Nephron progenitor cell (in vitro differentiated cells): ENCODE results near the gene CADPS2.

Experiments
- DNase-seq: peaks from one replicate; pipeline ENCODE4 v3.0.0; 2021
- H3K27ac Mint-ChIP-seq: 2 replicates; pipeline ENCODE4 v1.8.0; 2021; ENCODE audit warnings: mild to moderate bottlenecking, moderate library complexity, mixed read lengths
- H3K27me3 Mint-ChIP-seq: 2 replicates; pipeline ENCODE4 v1.8.0; 2021; ENCODE audit warnings: mild to moderate bottlenecking, low read depth, mixed read lengths; ENCODE audit not compliant: poor library complexity
- H3K36me3 Mint-ChIP-seq: 2 replicates; pipeline ENCODE4 v1.8.0; 2021; ENCODE audit warnings: low read depth, mixed read lengths
- H3K4me1 Mint-ChIP-seq: 2 replicates; pipeline ENCODE4 v1.8.0; 2021; ENCODE audit warnings: mixed read lengths
- H3K4me3 Mint-ChIP-seq: 2 replicates; pipeline ENCODE4 v1.8.0; 2021; ENCODE audit warnings: mild to moderate bottlenecking, moderate library complexity, mixed read lengths
- H3K9me3 Mint-ChIP-seq: 2 replicates; pipeline ENCODE4 v1.8.0; 2021; ENCODE audit warnings: mild to moderate bottlenecking, moderate library complexity, mixed read lengths
- CTCF ChIP-seq: fragments of 200-600 bp; sonication (generic); IDR thresholded peaks from 2 replicates; pipeline ENCODE4 v1.5.0; 2021; ENCODE audit warnings: antibody characterized with exemption

Gene CADPS2

DNA sequence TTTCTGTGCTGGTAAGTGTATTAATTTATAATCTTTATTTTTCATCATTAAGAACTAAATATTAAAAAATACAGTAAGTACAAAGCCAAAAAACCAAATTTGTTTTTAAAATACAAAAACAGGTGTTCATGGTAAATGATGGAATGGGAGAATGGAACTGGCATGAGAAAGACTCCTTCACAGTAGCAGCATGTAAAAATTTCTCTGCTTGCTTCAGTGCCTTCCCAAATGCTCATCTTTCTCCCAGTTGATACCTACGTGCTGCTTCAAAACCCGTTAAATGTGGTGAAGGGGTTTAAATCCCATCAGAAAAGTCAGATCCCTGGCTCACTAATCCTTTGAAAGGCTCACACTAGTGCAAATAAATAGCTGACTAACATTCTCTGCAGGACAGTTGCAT, 191.6 kb downstream of the CADPS2 start:
- H3K4me3 Mint-ChIP-seq = no peak overlapping the region
- H3K27ac Mint-ChIP-seq = no peak overlapping the region
- H3K27me3 Mint-ChIP-seq = peaks cover 4% of the 10 kb centered on the region
- TF ChIP-seq CTCF = no peak
- no peaks in the 10 kb centered on the region for H3K4me1 Mint-ChIP-seq
- peaks cover 8% of the 10 kb centered on the region for H3K9me3 Mint-ChIP-seq
- DNase-seq = no peak
- H3K36me3 Mint-ChIP-seq = peaks cover 5% of the 10 kb centered on the region

DNA sequence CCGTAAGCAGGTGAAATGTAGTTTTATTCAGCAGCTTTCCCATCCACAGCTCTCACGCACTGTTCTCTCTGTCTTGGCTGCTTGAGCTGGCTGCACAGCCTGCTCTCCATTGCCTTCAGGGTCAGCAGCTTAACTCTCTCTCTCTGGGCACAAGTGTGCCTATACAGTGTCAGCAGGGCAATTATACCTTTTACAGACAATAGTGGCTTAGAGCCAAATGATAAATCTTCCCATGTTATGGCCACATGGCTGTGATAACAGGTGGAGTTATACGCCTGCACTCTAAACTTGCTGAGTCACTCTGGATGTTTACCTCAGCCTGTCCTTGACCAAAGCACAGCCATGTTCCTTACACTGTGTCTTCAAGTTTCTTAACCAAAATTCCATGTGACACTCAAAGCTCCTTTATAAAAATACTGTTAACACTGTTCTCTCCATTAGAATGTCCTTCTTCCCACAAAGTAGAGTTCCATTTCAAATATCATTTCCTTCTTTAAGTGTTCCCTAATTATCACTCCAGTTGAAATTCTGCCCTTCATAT, 193.4 kb downstream of the CADPS2 start:
- H3K27ac Mint-ChIP-seq = no peak overlapping the region
- peaks cover 4% of the 10 kb centered on the region for H3K27me3 Mint-ChIP-seq
- H3K9me3 Mint-ChIP-seq = peaks cover 8% of the 10 kb centered on the region
- H3K4me1 Mint-ChIP-seq = peaks cover 5% of the 10 kb centered on the region
- peaks cover 5% of the 10 kb centered on the region for H3K36me3 Mint-ChIP-seq
- no peak for DNase-seq
- TF ChIP-seq CTCF = no peak
- H3K4me3 Mint-ChIP-seq = no peak overlapping the region

- peaks cover 5% of the 10 kb centered on the region for H3K4me1 Mint-ChIP-seq
- TF ChIP-seq CTCF = no peak
- peaks cover 4% of the 10 kb centered on the region for H3K27me3 Mint-ChIP-seq
- no peak for DNase-seq
- no peak overlapping the region for H3K4me3 Mint-ChIP-seq
- peaks cover 5% of the 10 kb centered on the region for H3K36me3 Mint-ChIP-seq
- peaks cover 8% of the 10 kb centered on the region for H3K9me3 Mint-ChIP-seq
- no peak overlapping the region for H3K27ac Mint-ChIP-seq
These were observed 194.6 kb downstream of the CADPS2 start for GRCh38 chr7:122691569-122692235.

GRCh38 chr7:122689346-122690109, 196.7 kb downstream of the CADPS2 start:
- no peak overlapping the region for H3K27ac Mint-ChIP-seq
- no peak overlapping the region for H3K4me3 Mint-ChIP-seq
- H3K4me1 Mint-ChIP-seq = peaks cover 5% of the 10 kb centered on the region
- peaks cover 5% of the 10 kb centered on the region for H3K36me3 Mint-ChIP-seq
- H3K9me3 Mint-ChIP-seq = peaks cover 8% of the 10 kb centered on the region
- peaks cover 4% of the 10 kb centered on the region for H3K27me3 Mint-ChIP-seq
- no peak for DNase-seq
- no peak for TF ChIP-seq CTCF

DNA sequence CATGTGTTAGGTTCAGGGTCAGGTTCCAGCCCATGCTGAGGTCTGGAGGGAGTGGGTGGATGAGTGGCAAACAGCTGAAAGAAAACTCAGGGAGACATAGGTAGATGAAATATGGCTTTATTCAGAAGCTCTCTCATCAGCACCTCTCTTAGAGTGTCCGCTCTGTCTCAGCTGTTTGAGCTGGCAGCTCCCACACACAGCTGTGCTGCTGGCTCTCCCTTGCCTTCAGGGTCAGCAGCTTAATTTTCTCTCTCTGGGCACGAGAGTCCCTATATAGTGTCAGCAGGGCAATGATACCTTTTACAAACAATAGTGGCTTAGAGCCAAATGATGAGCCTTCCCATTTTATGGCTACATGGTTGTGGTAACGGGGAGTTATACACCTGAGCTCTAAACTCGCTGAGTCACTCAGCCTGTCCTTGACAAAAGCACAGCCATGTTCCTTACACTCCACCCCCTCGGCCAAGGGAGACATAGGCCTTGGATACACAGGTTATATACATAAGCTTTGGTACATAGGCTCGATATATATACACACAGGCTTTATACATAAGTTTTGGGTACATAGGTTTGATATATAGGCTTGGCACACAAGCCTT, 197.8 kb downstream of the CADPS2 start:
- no peak for DNase-seq
- H3K27ac Mint-ChIP-seq = no peak overlapping the region
- H3K4me3 Mint-ChIP-seq = no peak overlapping the region

More for the DNA sequence above, 197.8 kb downstream of the CADPS2 start:
- peaks cover 5% of the 10 kb centered on the region for H3K36me3 Mint-ChIP-seq
- H3K9me3 Mint-ChIP-seq = peaks cover 8% of the 10 kb centered on the region
- no peak for TF ChIP-seq CTCF
- peaks cover 4% of the 10 kb centered on the region for H3K27me3 Mint-ChIP-seq
- H3K4me1 Mint-ChIP-seq = peaks cover 5% of the 10 kb centered on the region
